ENCODE measurements around the gene SYNGR4.

SYNGR4 gene

DNA sequence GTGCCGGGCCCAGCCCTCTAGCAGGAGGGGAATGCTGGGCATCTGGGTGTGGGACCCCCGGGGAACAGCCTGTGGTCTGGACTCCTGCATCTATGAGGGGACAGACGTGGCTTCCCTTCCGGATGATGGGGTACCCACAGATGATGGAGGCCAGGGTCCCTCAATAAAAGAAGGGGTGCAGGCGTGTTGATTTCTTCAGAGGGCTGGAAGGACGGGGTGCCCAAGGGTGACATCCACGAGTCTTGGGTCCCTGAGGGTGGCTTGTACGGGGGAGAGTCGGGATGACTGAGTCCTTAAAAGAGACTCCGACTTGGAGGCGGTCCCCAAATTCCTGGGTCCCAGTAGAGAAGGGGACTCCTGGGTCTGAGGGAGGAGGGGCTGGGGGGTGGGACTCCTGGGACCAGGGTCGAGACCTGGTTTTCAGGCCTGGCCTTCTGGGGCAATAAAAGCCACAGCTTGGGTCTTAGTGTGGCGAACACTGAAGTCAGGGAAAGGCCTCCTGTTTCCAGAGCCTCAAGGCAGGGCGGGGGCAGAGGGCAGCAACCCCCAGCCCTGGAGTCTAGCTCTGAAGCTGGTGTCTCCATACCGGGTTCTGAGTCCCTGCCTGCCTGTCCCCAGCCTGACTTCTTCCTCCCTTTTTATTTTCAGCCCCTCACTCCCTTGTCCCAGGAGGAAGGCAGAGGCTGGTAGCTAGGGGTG, 28.8 kb downstream of the SYNGR4 start:
- no peak for DNase-seq
- in situ Hi-C loops (cut with HindIII; ENCODE audit: low pct_ligation_motif_present, low pct_unique_long_range_greater_than_20kb, low sequenced_read_pairs) = no loop called here

- in situ Hi-C loops (cut with HindIII; ENCODE audit: low pct_ligation_motif_present, low pct_unique_long_range_greater_than_20kb, low sequenced_read_pairs) = no loop called here
- DNase-seq = peak; percentile 24
Observed at GRCh38 chr19:48393559-48394330, 29.6 kb downstream of the SYNGR4 start, which contains the start of gene GRIN2D. GRIN2D (plus strand) TSS chr19:48393668; CDS start chr19:48398393, 4,725 bp downstream.

- in situ Hi-C loops (cut with HindIII; ENCODE audit: low pct_ligation_motif_present, low pct_unique_long_range_greater_than_20kb, low sequenced_read_pairs) = no loop called here
- DNase-seq = no peak
Observed at GRCh38 chr19:48394331-48395169, 30.4 kb downstream of the SYNGR4 start.

- in situ Hi-C loops (cut with HindIII; ENCODE audit: low pct_ligation_motif_present, low pct_unique_long_range_greater_than_20kb, low sequenced_read_pairs) = no loop called here
- no peak for DNase-seq
Observed at GRCh38 chr19:48395170-48395455, 30.9 kb downstream of the SYNGR4 start.

GRCh38 chr19:48395499-48395898, 31.3 kb downstream of the SYNGR4 start:
- DNase-seq = no peak
- in situ Hi-C loops (cut with HindIII; ENCODE audit: low pct_ligation_motif_present, low pct_unique_long_range_greater_than_20kb, low sequenced_read_pairs) = no loop called here

DNA sequence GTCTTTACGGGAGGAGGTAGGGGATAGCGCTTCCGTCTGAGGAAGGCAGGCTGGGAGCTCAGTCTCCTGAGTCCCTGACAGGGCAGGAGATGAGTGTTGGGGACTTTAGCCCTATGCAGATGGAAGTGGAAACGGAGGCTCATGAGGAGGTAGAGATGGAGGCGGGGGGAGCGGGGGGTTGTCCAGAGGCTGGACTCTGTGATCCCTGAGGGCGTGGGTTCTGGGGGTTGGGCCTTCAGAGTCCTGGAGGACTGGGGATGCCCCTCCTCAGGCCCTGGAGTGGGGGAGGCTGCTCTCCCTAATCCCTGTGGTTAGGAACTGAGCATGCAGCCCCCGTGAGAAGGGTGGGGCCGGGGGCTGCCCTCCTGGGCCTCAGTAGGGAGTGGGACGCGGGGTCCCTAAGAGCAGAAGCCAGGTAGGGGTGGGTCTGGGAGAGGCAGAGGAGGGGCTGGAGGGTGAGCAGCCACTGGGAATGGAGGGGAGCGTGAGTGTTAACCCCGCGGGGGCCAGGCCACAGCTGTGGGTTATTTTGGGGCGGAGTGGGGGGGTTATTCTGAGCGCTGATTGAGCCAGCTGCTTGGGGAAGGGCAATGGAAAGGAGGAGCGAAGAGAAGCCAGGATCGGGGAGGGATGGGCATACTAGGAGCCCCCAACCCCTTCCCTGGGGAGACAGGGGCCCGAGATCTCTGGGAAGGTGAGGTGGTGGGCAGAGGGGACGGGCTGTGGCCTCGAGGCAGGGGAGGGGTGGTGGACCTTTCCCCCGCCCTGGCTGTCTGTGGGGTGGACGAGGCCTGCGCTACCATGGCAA, 32.1 kb downstream of the SYNGR4 start:
- DNase-seq = no peak
- in situ Hi-C loops (cut with HindIII; ENCODE audit: low pct_ligation_motif_present, low pct_unique_long_range_greater_than_20kb, low sequenced_read_pairs) = no loop called here

- DNase-seq = no peak
- in situ Hi-C loops (cut with HindIII; ENCODE audit: low pct_ligation_motif_present, low pct_unique_long_range_greater_than_20kb, low sequenced_read_pairs) = no loop called here
Observed at GRCh38 chr19:48396824-48397176, 32.6 kb downstream of the SYNGR4 start.

GRCh38 chr19:48397263-48398101, 33.3 kb downstream of the SYNGR4 start:
- DNase-seq = no peak
- in situ Hi-C loops (cut with HindIII; ENCODE audit: low pct_ligation_motif_present, low pct_unique_long_range_greater_than_20kb, low sequenced_read_pairs) = no loop called here

DNA sequence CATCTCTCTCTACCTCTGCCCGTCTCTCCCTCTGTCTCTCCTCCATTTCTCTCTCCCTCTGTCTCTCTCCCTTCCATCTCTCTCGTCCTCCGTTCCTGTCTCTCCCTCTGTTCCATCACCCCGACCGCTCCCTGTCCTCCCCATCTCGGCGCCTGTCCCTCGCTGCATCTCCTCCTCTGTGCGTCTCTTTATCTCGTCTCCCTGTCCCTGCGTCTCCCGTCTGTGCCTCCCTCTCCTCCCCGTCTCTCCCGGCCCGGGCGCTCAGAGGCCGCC, 33.9 kb downstream of the SYNGR4 start:
- no peak for DNase-seq
- in situ Hi-C loops (cut with HindIII; ENCODE audit: low pct_ligation_motif_present, low pct_unique_long_range_greater_than_20kb, low sequenced_read_pairs) = no loop called here

GRCh38 chr19:48398375-48399235, 34.4 kb downstream of the SYNGR4 start:
- peak; percentile 64 for DNase-seq
- in situ Hi-C loops (cut with HindIII; ENCODE audit: low pct_ligation_motif_present, low pct_unique_long_range_greater_than_20kb, low sequenced_read_pairs) = no loop called here

DNA sequence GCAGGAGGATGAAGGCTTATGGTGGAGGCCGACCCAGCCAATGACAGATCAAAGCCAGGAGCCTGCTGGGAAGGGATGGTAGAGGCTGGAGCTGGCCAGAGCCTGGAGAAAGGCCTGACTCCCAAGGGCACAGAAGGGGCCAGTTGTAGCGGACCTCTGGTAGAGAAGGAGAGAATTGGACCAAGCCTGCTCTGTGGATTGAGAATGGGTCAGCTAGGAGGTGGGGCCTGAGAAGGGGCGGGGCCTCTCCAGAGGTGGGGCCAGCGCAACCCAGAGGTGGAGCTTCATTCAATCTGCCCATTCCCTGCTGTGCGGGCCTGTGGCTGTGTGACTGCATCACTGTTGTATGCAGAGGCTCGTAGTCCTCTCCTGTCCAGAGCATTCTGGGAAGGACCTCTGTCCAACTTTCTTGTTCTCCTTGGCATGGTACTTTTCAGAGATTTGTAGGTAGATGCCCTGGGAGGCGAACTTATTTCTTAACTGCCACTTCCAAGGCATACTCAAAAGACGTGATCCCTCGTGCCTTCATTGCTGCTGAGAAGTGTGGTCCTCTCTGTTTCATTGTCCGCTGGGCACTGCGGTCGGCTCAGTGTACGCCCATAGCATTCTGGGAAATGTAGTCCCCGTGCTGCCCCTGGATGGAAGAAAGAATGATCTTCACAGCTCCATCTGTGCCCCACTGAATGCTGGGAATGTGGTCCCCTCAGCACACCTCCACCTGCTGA, 36.0 kb downstream of the SYNGR4 start:
- no peak for DNase-seq
- in situ Hi-C loops (cut with HindIII; ENCODE audit: low pct_ligation_motif_present, low pct_unique_long_range_greater_than_20kb, low sequenced_read_pairs) = no loop called here

GRCh38 chr19:48401287-48401686, 37.1 kb downstream of the SYNGR4 start:
- in situ Hi-C loops (cut with HindIII; ENCODE audit: low pct_ligation_motif_present, low pct_unique_long_range_greater_than_20kb, low sequenced_read_pairs) = no loop called here
- DNase-seq = no peak

DNA sequence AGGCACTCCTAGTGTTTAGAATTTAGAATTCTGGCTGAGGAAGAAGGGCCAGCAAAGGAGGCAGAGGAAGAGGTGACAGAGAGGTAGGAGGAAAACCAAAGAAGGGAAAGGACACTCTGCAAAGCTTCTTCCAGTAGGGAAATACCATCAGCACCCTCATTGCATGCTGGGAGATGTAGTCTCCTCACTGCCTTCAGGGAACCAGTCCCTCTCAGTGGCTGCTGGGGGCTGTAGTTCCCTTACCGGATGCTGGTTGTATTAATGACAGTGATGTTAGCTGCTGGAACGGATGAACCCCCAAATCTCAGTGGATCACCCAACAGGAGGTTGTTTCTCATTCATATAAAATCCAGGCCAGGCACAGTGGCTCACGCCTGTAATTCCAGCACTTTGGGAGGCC, 39.4 kb downstream of the SYNGR4 start:
- peak; percentile 57 for DNase-seq
- in situ Hi-C loops (cut with HindIII; ENCODE audit: low pct_ligation_motif_present, low pct_unique_long_range_greater_than_20kb, low sequenced_read_pairs) = no loop called here

DNA sequence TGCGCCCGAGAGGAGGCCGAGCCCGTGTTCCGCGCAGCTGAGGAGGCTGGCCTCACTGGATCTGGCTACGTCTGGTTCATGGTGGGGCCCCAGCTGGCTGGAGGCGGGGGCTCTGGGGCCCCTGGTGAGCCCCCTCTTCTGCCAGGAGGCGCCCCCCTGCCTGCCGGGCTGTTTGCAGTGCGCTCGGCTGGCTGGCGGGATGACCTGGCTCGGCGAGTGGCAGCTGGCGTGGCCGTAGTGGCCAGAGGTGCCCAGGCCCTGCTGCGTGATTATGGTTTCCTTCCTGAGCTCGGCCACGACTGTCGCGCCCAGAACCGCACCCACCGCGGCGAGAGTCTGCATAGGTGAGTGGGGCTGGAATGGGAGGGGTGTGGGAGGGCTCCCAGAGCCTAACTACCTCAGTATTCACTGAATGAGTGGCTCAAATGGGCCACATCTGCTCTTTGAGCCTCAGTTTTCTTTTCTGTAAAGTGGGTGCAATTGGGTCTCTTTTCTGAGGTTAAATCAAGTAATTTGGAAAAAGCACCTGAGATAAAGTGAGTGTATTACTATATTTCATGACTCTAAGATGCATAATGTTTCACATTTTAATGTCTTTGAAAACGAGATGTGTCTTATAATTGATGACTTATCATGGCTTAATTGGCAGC, 41.0 kb downstream of the SYNGR4 start:
- DNase-seq = no peak
- in situ Hi-C loops (cut with HindIII; ENCODE audit: low pct_ligation_motif_present, low pct_unique_long_range_greater_than_20kb, low sequenced_read_pairs) = no loop called here

- DNase-seq = no peak
- in situ Hi-C loops (cut with HindIII; ENCODE audit: low pct_ligation_motif_present, low pct_unique_long_range_greater_than_20kb, low sequenced_read_pairs) = no loop called here
Observed at GRCh38 chr19:48405850-48406249, 41.7 kb downstream of the SYNGR4 start.

GRCh38 chr19:48413879-48414587, 49.9 kb downstream of the SYNGR4 start:
- in situ Hi-C loops (cut with HindIII; ENCODE audit: low pct_ligation_motif_present, low pct_unique_long_range_greater_than_20kb, low sequenced_read_pairs) = no loop called here
- peak; percentile 72 for DNase-seq

All from ACHN (cell line).